NCI-H82 treated with DMSO at 0.1 percent for 48 hours (cell line): ENCODE results near the gene HMGCLL1.

Experiments used
- DNase-seq: peaks from one replicate; lab custom pipeline; 2025; ENCODE audit not compliant: unreplicated experiment; lab: John Stamatoyannopoulos, UW

The HMGCLL1 gene

DNA sequence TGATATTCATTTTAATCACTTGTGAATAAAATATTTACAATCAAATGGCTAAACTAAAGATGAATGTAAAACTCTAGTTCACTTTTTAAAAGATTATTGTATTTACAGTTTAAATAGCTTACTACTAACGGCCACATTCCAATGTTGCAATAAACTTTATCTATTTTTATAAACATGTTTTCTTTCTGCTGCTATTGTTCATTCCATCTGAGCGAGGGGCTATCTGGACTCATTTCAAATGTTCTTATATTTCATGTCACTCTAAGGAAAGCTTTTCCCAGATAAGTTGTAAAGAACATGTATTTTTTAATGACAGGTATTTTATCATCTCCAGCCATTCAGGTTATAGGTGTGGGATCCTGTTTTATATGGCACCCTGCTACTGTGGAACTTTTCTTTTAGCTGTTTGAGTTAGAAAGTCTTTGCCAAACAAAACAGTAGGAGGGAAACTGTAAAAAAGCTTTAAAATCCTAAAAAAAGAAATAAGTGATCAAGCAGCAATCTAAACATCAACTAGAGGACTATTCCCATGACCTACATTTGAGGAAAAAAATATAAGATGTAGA is 42.5 kb downstream of the HMGCLL1 start:
- DNase-seq: no peak

DNA sequence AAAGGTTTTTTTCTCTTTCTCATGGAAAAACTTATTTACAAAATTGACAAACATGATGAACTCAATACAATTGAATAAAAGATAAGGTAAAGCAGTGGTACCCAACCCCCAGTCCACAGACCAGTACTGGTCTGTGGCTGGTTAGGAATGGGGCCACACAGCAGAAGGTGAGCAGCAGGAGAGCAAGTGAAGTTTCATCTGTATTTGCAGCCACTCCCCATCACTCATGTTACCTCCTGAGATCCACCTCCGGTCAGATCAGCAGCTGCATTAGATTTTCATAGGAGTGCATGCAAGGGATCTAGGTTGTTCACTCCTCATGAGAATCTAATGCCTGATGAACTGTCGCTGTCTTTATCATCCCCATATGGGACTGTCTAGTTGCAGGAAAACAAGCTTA is 47.5 kb downstream of the HMGCLL1 start:
- DNase-seq: no peak

DNA sequence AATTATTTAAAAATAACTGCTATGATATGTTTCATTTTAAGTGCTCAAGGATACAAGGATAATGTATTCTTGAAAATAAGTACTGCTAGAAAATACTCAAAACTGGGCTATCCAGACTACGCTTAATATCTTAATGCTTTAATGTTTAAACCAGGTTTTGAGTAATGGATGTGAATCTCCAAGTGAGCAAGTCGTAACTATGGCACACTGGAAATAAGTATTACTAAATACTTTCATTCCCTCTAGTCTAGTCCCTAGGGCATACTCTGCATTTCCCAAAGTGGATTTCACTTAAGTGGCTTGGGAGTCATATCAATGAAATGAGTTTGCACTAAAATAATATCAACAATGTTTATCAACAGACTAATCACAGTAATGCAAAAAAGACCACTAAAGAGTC is 48.1 kb downstream of the HMGCLL1 start:
- DNase-seq: peak; percentile 31

DNA sequence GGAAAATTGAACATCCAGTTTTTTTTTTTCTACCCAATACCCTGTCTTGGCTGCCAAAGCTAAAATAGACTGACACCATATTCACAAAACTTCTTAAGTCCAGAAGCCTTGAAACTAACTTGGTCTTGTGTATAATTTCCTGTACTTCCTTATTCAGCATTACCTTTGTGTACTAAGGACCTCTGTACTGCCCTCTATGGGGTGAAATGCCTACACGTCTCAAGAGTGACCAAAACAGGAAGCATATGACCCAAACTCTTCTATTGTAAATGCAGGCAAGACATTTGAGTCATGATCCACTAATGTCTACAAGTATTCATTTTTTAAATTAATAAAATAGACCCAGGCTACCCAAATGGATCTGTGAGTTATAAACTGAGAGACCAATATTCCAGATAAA is 50.4 kb downstream of the HMGCLL1 start:
- peak; percentile 30 for DNase-seq

DNA sequence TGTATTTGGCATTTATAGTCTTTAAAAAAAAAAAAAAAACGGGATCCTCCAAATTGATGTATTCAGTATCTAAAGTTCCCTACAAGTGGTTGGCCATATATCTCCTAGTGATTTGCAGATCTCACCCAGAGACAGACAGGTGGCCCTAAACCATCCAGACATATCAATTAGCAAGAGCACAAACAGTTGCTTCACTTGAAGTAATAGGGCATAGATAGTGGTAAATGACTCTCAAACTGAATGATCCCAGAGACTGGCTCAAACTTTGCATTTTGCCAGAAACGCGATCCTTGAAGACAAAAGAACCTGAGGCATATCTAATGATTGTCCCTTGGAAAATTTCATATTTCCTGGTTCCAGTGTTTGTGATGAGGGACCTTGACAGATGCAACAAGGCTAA is 54.6 kb downstream of the HMGCLL1 start:
- no peak for DNase-seq

DNA sequence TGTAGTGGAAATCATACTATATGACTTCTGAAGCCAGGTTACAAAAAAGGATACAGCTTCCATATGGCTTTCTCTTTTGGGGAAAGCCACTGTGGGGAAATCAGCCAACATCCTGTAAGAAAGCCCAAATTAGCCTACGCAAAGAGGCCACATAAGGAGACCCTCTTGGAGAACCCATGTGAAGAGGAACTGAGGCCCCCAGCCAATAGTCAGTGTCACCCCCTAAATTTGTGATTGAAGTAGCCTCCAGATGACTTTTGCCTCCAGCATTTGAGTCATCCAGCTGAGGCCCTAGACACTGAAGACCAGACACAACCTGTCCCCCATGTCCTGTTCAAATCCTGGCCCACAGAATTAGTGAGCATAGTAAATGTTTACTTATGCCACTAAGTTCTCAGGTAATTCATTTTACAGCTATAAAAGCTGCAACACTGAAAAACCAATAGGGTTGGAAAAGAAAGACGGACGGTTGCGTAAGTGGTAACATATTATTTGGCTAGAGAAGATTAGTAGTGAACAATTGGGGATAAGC is 60.4 kb downstream of the HMGCLL1 start:
- no peak for DNase-seq

DNA sequence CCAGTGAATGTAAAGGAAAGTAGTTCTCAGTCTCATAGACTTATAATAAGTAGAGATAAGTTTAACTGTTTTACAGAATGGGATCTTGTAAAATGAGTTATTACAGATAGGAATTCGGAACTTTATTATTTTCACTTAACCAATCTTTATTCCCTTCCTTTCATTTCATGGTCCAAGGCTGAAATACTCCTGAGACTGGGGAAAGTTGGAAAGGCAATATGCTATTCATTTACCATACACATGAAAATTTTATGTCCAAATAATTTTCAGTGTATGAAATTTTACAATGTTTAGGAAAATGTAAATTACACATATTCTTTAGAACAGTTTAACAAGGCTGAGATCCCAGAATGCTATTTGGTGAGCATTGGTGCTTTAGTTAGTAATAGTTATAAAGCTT is 62.3 kb downstream of the HMGCLL1 start:
- no peak for DNase-seq

DNA sequence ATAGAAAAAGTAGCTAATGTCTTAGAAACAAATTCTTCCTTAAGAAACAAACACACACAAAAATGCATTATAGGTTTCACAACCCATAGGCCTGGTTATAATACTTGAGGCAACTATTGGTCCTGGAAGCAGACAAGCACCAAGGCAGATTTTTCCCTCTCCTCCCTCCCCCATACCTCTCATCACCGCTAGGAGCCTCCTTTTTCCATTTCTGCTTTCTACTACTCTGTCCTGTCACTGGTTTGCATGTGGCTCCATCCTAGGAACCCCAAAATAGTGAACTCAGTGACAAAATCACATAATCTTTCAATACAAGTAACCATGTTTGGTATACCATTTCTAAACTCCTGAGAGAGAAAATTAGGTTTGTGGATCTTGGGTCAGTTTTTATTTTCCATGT is 66.1 kb downstream of the HMGCLL1 start:
- no peak for DNase-seq

DNA sequence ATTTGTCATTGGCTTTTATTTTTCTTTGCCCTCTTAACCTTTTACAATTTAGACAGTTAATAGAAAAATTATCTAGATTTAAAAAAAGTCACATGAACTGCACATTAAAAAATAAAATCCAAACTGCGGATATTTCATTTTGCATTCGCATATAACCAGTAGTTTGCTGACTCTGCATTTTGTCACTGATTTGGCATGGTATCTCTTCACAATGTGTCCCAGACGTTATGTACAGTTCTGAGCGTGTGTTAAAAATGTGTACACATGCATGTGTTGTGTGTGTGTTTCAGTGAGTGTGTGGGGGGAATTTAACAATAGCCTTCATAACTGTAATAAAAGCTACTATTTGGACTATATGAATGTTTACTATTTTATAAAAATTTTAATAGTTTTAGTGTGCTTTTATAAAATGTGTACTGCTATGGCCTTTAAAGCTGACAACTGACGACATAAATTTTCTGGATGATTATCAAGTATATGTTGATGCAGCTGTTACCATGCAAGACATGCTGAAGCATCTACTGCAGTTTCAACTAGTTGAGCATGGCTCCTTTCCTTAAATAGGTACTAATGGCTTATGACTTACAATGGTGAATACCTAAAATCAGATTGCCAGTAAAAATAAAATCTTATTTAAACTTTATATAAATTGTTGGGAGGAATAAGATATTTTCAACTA is 67.7 kb downstream of the HMGCLL1 start:
- DNase-seq: no peak

DNA sequence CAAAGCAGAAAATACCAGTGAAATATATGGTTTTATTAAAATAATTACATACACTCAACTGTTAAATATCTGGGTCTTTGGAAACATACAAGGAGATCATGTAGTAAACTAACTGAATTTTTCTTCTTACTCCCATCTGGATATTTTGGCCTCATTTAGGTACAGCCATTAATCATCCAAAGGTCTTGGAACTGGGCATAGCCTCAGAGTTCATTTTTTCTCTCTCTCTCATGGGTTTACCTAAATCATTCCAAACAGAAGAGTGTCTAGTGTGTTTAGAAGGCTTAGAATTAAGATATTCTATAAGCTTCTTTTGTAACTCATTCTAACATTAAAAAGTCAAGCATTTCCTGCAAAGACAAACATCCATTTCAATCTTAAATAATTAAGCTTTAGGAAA is 79.4 kb downstream of the HMGCLL1 start:
- DNase-seq: no peak

DNA sequence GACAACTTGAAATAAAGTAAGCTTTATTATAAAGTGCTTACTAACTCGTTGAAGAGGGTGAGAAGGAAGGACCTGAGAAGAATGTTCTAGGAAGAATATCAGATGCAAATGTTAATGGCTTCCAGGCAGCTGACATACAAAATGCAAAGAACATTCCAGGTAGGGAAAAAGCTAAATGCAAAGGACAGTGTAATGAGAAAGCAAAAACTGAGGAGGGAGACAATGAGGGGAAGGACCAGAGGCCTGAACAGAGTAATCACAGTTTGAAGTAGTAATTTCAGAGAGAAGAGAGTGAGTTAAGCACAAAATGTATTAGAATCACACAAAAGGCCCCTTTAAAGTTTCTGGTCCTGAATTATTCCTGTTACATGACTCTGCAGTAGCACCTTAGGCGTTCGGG is 81.3 kb downstream of the HMGCLL1 start:
- DNase-seq: no peak

DNA sequence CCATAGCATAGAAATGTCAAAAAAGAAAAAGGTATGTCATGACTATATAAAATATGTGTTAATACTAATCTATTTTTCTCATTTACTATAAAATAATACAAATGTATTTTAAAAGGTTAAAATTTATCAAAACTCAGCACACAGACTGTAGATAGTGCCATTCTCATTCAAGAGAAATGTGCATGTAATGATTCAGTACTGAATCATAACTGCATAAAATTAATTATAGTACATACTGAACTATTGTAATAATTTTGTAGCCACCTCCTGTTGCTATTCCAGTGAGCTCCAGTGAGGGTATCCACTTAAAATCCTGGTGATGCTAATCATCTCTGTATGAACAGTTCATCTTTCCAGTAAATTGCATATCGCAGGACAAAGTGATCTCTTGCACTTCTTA is 82.8 kb downstream of the HMGCLL1 start:
- DNase-seq: no peak

DNA sequence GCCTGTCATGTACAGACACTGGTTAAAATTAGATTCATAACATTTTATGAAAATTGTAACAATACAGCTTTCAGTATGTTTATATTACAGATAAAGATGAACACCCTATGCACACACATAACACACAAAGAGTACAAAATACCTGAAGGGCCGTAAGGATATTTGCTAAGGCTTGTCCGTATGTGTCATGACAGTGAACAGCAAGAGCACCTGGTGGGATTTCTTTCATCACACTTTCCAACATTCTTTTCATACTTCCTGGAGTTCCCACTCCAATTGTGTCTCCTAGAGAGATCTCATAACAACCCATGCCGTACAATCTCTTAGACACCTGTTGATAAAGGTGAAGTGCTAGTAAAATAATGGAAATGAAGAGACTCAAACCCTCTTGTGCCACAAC is 83.7 kb downstream of the HMGCLL1 start:
- no peak for DNase-seq

DNA sequence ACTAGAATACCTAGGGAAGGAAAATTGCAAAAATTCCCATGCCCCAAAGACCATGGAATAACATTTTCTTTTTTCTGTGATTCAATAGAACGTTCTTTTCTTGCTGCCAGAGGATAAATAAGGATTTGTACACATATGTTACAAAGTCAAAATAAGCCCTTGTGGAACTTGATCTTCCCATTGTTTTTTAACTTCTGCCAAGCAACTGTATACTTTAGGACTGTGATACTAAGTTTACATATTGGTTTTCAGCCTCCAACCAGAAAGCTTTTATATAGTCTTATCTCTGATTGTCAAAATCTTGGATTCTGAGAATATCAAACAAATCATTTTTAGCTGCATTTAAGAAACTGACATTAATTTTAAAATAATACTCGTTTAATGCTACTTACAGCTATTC is 84.6 kb downstream of the HMGCLL1 start:
- DNase-seq: no peak

DNA sequence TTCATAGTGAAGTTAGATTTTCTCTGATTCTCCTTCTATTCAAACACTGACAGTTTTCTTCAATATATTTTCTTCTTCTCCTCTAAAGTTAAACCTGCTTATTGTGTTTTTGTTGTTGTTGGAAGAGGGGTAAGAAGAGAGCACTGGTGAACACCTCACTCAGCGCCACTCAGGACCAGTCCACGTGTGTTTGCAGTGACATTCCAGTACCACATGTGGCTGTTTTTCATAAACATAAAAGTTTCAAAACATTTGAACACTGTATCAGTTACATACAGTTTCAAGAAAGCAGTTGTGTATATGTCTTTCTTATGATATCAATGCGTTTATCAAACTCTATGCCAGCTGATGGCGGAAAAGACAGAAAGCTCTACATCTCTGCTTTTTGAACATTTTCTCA is 86.7 kb downstream of the HMGCLL1 start:
- no peak for DNase-seq

DNA sequence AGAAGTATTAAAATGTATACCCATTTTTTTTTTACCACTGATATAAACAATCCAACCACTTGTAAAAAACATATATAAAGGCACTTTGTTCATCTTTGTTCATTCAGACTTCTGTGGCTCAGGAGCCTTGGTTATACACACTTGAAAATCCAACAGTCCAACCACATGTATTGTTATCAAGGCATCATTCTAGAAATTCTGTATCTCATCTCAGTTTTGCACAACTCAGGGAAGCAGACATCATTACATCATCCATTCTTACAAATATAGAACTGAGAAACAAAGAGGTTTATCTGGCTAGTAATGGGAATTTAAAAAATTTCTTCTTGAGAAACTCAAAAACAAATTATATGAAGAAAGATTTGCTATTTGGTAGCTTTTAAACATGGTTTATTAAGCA is 88.1 kb downstream of the HMGCLL1 start:
- no peak for DNase-seq

DNA sequence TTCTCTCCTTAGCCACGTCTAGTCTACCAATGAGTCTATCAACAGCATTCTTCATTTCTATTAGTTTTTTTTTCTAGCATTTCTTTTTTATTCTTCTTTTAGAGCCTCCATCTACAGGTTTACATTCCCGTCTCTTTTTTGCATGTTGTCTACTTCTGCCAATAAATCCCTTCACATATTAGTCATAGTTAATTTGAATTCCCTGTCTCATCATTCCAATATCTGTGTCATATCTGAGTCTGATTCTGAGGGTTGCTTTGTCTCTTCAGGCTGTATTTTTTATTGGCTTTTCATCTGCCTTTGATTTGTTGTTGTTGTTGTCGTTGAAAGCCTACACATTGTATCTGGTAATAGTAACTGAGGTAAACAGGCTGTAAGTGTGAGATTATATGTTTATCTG is 104.6 kb downstream of the HMGCLL1 start:
- DNase-seq: no peak

DNA sequence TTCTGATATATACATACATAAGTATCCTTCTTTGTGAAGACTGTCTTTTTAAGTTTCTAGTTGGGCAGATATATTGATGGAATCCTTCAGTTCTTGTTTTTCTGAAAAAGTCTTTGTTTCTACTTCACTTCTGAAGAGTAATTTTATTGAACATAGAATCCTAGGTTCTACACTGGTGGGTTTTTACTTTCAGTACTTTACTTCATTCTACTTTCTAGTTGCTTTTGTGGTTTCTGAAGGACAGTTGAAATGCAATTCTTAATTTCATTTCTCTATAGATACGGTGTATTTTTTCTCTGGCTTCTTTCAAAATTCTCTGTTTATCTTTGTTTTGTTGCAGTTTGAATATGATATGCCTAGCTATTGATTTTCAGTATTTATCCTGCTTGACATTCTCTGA is 105.3 kb downstream of the HMGCLL1 start:
- no peak for DNase-seq

DNA sequence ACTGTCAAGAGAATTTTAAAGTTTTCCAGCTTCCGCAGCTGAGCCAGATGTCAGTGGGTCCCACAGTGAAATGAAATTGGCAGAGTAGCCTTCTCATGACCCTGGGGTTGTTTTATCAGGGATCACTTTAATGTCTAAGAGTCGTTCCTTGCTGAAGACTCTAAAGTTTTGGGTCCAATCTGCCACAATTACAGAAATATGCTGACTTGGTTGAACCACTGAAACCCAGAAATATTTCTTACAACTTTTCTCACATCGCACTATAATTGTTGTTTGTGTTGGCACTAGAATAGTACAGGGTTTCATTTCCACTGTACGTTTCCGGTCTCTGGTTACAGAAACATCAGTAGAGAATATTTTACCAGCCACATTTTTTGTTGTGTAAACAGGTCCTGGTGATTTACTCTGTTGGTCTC is 109.0 kb downstream of the HMGCLL1 start:
- DNase-seq: no peak

DNA sequence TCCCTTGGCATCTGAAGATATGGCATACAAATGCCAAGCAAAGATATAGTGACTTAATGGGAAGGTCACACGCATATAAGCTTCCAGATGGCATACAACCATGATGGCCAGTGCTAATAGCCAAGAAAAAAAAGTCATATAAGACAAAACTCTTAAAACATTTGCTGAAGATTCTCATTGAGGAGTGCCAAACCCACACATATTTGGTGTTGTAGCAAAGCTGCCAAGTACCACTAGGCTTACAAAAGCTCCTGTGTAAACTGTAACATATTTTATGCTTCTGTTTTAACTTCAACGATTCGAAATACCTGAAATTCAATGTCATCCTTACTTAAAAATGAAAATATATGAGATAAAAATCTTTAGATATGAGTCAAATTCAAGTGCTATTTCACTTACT is 123.0 kb downstream of the HMGCLL1 start:
- no peak for DNase-seq

DNA sequence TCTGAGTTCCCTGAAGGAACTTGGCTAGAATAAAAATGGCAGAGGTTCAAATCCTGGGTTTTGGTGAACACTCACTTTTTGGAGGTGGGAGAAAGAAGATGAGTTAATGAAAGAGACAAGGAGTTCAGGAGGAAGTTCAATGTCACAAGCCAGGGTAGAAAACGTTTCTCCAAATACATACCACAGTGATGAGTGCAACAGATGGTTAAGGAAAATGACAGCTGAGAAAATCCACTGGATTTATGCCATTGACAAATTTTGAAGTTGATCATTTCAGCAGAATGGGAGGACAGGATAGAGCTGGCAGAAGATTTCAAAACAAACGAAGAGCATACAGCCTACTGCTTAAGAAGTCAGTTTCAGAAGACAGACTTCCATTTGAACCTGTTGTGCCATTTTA is 129.0 kb downstream of the HMGCLL1 start:
- DNase-seq: no peak

DNA sequence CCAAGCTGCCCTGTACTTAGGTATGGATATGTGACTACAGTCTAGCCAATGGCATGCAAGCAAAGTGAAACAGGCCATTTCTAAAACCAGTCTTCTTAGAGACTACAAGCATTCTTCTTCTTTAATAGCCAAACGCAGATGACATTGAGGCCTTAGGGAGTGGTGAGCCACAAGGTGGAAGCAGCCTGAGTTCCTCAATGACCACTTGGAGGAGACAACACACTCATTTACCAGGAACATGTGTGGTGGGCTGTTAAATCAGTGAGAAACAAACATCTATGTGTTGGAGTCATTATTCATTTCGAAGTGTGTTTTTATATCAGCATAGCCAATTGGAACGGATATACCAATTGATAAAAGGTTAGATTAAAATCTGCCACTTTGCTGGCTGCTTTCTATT is 129.8 kb downstream of the HMGCLL1 start:
- no peak for DNase-seq

DNA sequence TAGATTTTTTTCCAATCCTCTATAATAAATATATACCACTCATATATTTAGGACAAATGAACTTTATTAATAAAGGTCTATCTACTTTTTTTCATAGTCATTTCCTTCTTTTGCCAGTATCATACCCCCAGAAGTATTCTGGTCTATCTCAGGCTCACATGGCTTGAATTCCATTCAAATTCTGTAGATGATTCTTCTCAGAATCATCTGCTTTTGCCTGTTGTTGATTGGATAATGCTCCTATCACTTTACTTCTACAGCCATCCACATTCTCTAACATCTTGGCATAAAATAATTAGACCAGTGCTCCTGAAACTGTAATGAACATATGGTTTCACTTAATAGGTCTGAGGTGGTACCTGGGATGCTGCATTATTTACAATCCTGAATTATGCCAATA is 130.5 kb downstream of the HMGCLL1 start:
- no peak for DNase-seq
